Smooth muscle cell (in vitro differentiated cells): ENCODE results near the gene SLC7A14. TPM values are rescaled to one million over a fixed set of nuclear protein-coding genes. Genes with fewer than 3 reads are reported as not detected.

Source experiments
- DNase-seq: peaks from one replicate; lab custom pipeline; 2025; ENCODE audit not compliant: unreplicated experiment; lab: John Stamatoyannopoulos, UW
- H2AFZ ChIP-seq: fragments of 200-600 bp; sonication (generic); 2 replicates; pipeline ENCODE4 v1.6.0; 2016; ENCODE audit warnings: antibody characterized with exemption, low read depth, mild to moderate bottlenecking
- H3F3A ChIP-seq: fragments of 200-600 bp; sonication (generic); 2 replicates; pipeline ENCODE4 v1.6.0; 2017; ENCODE audit warnings: antibody characterized with exemption, low read depth
- H3K27ac ChIP-seq: fragments of 200-600 bp; sonication (generic); 2 replicates; pipeline ENCODE4 v1.5.1; 2016; ENCODE audit warnings: low read depth, mild to moderate bottlenecking
- H3K27me3 ChIP-seq: fragments of 200-600 bp; sonication (generic); 2 replicates; pipeline ENCODE4 v1.6.1; 2016; ENCODE audit warnings: low read depth, mild to moderate bottlenecking
- H3K36me3 ChIP-seq: fragments of 200-600 bp; sonication (generic); 2 replicates; pipeline ENCODE4 v1.5.1; 2016; ENCODE audit warnings: low read depth
- H3K4me1 ChIP-seq: fragments of 200-600 bp; sonication (generic); 2 replicates; pipeline ENCODE4 v1.5.1; 2016; ENCODE audit warnings: low read depth
- H3K4me2 ChIP-seq: fragments of 200-600 bp; sonication (generic); 2 replicates; pipeline ENCODE4 v1.6.0; 2016; ENCODE audit warnings: mild to moderate bottlenecking
- H3K4me3 ChIP-seq: fragments of 200-600 bp; sonication (generic); 2 replicates; pipeline ENCODE4 v1.5.1; 2016; ENCODE audit warnings: mild to moderate bottlenecking
- H3K79me2 ChIP-seq: fragments of 200-600 bp; sonication (generic); 2 replicates; pipeline ENCODE4 v1.6.0; 2016; ENCODE audit warnings: low read depth, mild to moderate bottlenecking
- H3K9ac ChIP-seq: fragments of 200-600 bp; sonication (generic); 2 replicates; pipeline ENCODE4 v1.6.0; 2016; ENCODE audit warnings: low read depth
- H3K9me3 ChIP-seq: fragments of 200-600 bp; sonication (generic); replicated peaks from 2 replicates; pipeline ENCODE4 v1.5.1; 2016; ENCODE audit warnings: low read depth
- H4K20me1 ChIP-seq: fragments of 200-600 bp; sonication (generic); 2 replicates; pipeline ENCODE4 v1.6.0; 2016; ENCODE audit warnings: low read depth
- WGBS: methylation state at CpG from one replicate; pipeline ENCODE4 v1.1.7; 2016; ENCODE audit warnings: low lambda C conversion rate; 5-methylcytosine and 5-hydroxymethylcytosine counted together
- polyA plus RNA-seq: library from polyadenylated mRNA; unstranded; fragments of >200 nt; fragmentation: Nextera tagmentation; extraction: Ambion mirVana; gene quantifications from 2 replicates; pipeline ENCODE4 v1.2.1, GENCODE V29; 2016
- total RNA-seq: library from RNA; depleted of rRNA; stranded (reverse); fragments of >200 nt; gene quantifications from 2 replicates; pipeline ENCODE4 v1.2.3, GENCODE V29; 2014
- TF ChIP-seq, protein P1 (sequence below): fragments of 200-600 bp; sonication (generic); IDR thresholded peaks from 2 replicates; pipeline ENCODE4 v1.5.1; 2017; ENCODE audit warnings: borderline replicate concordance, mild to moderate bottlenecking, antibody characterized with exemption; ENCODE audit not compliant: insufficient read depth, poor library complexity, severe bottlenecking

SLC7A14 gene
- total and polyA plus RNA-seq, 2 experiments from 2014 or later = not detected

DNA sequence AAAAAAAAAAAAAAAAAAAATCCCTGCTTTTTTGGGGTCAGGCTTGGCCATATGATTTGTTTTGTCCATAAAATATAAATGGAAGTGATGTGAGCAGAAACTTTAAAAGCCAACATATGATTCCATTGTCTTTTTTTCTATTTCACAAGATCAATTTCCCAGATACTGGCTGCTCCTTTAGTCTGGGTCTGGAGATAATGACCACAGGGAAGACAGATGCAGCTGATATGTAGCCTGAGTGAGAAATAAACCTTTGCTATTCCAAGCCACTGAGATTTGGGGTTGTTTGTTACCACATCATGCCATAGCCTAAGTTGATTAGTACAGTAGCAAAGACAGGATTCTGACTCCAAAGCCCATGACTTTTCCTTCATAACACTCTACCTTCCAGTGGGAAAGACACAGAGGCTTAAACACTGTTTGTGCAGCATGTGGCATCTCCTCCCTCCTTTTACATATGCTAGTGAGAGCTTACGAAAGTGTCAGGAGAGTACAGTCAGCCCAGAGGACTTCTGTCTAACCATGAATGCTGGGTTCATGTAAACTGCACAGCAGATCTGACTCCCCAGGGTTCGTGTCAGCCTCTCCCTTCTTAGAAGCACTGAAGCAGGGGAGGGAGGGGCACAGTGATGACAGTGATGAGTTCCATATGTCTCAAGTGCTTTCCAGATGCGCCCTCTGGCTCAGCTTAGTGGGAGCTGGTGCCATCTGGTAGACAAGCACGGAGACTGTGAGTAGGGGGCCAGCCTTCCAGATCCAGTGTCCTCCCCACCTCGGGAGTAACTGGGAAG lies 36.7 kb upstream of the SLC7A14 start:
- Histone ChIP-seq H3K4me1 (no peaks in the 10 kb centered on the region), H3K9ac (no peak overlapping the region), H4K20me1 (no peaks in the 10 kb centered on the region), H2AFZ (no peak overlapping the region), H3K27ac (peak overlapping the region; percentile 17), H3F3A (peaks cover 3% of the 10 kb centered on the region), H3K36me3 (no peaks in the 10 kb centered on the region), H3K79me2 (no peaks in the 10 kb centered on the region), H3K4me2 (peak overlapping the region; percentile 51), H3K27me3 (no peaks in the 10 kb centered on the region), H3K9me3 (no peaks in the 10 kb centered on the region), H3K4me3 (no peak overlapping the region)
- WGBS = 3% methylated on average over 5 of the region's 5 CpGs
- DNase-seq = peak; percentile 35
- TF ChIP-seq, protein P1, sequence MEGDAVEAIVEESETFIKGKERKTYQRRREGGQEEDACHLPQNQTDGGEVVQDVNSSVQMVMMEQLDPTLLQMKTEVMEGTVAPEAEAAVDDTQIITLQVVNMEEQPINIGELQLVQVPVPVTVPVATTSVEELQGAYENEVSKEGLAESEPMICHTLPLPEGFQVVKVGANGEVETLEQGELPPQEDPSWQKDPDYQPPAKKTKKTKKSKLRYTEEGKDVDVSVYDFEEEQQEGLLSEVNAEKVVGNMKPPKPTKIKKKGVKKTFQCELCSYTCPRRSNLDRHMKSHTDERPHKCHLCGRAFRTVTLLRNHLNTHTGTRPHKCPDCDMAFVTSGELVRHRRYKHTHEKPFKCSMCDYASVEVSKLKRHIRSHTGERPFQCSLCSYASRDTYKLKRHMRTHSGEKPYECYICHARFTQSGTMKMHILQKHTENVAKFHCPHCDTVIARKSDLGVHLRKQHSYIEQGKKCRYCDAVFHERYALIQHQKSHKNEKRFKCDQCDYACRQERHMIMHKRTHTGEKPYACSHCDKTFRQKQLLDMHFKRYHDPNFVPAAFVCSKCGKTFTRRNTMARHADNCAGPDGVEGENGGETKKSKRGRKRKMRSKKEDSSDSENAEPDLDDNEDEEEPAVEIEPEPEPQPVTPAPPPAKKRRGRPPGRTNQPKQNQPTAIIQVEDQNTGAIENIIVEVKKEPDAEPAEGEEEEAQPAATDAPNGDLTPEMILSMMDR = no peak

DNA sequence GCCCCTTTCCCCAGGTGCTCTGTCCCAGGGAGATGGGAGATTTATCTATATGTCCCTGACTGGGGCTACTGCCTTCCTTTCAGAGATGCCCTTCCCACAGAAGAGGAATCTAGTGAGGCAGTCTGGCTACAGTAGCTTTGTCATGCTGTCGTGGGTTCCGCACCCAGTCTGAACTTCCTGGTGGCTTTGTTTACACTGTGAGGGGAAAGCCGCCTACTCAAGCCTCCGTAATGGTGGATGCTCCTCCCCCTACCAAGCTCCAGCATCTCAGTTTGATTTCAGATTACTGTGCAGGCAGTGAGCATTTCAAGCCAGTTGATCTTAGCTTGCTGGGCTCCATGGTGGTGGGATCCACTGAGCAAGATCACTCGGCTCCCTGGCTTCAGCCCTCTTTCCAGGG lies 35.4 kb upstream of the SLC7A14 start:
- Histone ChIP-seq H2AFZ (no peak overlapping the region), H3K27me3 (no peaks in the 10 kb centered on the region), H3K4me1 (no peaks in the 10 kb centered on the region), H3K27ac (no peak overlapping the region), H3K36me3 (no peaks in the 10 kb centered on the region), H3K4me3 (no peak overlapping the region), H3K4me2 (no peak overlapping the region), H3K9ac (no peak overlapping the region), H3K79me2 (no peaks in the 10 kb centered on the region), H3K9me3 (no peaks in the 10 kb centered on the region), H4K20me1 (no peaks in the 10 kb centered on the region), H3F3A (peaks cover 3% of the 10 kb centered on the region)
- TF ChIP-seq, protein P1 = no peak
- no peak for DNase-seq
- WGBS = 65% methylated on average over 5 of the region's 5 CpGs

DNA sequence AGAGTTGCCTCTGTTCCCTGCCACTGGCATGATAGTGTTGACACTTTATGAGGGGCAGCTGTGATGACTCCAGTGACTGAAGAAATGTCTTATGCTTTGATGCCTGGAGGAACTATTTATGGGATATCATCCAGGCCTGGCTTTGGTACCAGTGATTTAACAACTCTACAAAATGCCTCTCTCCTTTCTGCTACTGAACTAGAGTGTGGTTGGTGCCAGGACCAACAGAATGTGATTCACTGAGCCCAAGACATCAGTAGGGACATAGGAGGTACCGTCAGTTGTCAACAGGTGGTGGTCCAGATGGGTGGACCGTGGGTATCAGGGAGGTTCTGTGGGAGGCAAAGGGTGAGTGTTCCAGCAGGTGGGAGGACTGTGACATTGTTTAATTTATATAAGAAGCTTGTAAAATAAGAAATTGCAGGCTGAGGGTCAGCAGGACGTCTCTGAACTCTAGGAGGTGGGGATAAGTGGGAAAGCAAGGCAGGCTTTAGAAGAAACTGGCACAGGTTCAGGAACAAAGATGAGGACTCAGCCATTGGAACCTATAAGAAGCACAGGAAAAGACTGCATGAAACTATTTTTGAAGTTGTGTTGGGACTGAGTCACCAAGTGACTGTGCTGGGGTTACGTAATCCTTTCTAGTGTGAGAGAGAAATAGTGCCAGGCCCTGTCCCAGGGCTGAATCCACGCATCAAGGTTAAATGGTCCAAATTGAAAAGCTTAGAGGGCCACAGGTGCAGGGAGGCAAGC lies 28.5 kb upstream of the SLC7A14 start:
- no peak overlapping the region for H3K27ac ChIP-seq
- H4K20me1 ChIP-seq = no peaks in the 10 kb centered on the region
- no peaks in the 10 kb centered on the region for H3K9me3 ChIP-seq
- H3K27me3 ChIP-seq = no peaks in the 10 kb centered on the region
- no peaks in the 10 kb centered on the region for H3K4me1 ChIP-seq
- H2AFZ ChIP-seq = no peak overlapping the region
- 43% methylated on average over 5 of the region's 5 CpGs for WGBS
- H3F3A ChIP-seq = no peaks in the 10 kb centered on the region
- no peak overlapping the region for H3K9ac ChIP-seq
- no peak overlapping the region for H3K4me2 ChIP-seq
- TF ChIP-seq, protein P1 = no peak
- no peaks in the 10 kb centered on the region for H3K79me2 ChIP-seq
- no peak for DNase-seq
- H3K36me3 ChIP-seq = no peaks in the 10 kb centered on the region
- H3K4me3 ChIP-seq = no peak overlapping the region
